Stimulated activated naive CD4-positive, alpha-beta T cell treated with Interleukin-2 at 50 U/mL for 16 hours (primary cell): ENCODE results near the gene PDE8B.

Source experiments
- DNase-seq: peaks from one replicate; lab custom pipeline; 2025; lab: John Stamatoyannopoulos, UW

The PDE8B gene

DNA sequence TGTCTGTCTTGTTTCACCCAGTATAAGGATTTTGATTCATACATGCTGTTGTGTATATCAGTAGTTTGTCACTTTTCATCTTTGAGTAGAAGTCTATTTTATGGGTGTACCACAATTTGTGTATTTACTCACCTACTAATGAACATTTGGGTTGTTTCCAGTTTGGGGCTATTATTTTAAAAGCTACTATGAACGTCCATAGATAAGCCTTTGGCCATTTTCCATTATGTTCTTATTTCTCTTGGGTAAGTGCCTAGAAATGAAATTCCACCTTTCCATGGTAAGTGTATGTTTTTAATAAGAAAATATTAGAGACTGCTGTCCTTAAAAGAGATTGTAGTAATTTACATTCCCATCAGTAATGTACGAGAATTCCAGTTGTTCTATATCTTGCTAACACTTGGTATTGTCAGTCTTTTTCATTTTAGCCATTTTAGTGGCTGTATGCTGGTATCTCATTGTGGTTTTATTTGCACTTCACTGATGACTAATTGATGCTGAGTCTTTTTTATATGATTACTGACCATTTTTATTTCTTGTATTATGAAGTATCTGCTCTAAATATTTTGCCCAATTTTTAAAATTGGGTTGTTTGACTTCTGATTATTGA, 17.9 kb upstream of the PDE8B start:
- DNase-seq = no peak

DNA sequence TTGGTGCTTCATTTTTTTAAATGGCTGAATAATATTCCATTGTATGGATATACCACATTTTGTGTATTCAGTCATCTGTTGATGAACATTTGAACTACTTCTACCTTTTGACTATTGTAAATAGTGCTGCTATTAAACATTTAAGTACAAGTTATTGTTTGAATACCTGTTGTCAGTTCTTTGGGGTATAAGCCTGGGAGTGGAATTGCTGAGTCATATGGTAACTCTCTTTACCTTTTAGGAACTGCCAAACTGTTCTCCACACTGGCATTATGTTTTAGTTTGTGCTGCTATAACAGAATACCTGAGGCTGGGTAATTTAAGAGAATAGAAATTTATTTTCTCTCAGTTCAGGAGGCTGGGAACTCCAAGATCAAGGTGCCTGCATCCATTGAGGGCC, 15.7 kb upstream of the PDE8B start:
- no peak for DNase-seq

DNA sequence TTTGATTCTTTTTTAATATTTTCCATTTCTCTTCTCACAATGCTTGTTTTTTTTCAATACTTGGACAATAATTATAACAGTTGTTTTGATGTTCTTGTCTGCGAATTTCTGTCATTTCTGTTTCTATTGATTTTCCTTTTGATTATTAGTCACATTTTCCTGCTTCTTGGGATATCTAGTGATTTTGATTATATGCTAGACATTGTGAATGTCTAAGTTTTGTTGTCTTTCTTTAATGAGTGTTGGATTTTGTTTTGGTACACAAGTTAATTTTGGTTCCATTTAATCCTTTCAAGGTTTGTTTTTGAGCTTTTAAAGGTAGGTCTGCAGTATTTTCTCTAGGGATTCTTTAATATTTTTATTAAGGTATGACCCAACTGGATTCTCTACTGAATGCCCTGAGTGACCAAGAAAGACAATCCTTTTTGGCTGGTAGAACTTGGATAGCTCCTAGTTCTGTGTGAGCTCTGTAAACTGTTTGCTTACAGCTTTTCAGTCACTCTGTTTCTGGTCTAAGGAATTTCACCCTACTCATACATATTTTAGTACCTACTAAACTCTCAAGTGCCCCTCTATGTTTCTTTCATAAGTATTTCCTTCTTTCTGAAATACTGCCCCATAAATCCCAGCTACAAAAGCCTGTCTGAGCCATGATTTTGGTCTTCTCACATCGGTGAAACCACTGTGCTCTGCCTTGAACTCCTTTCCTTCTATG, 12.5 kb upstream of the PDE8B start:
- no peak for DNase-seq

DNA sequence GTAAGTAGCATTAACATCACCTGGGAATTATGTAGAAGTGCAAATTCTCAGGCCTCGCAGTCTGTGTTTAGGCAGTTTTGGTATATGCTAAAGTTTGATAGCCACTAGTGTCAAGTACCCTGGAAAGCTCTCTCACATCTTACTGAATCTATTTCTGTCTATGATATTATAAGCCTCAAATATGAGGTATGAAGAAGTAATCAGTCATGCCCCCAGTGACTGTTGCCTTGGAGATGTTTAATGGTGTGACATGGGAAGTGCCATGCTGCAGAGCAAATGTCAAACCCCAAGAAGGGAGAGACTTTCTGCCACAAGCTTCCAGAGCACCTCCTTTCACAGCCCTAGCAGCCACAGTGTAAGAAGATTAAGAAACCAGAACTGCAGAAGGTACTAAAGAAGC, 9.8 kb upstream of the PDE8B start:
- no peak for DNase-seq

DNA sequence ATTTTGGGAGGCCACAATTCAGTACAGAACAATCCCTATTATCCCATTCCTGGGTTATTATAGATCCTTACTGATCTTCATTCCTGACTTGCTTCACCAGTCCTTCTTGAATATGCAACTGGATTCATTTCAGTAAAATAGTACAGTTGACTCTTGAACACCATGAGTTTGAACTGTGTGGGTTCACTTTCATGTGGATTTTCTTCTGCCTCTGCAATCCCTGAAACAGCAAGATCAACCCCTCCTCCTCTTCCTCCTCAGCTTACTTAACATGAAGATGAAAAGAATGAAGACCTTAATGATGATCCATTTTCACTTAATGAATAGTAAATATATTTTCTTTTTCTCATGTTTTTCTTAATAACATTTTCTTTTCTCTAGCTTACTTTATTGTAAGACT, 8.3 kb upstream of the PDE8B start:
- no peak for DNase-seq

DNA sequence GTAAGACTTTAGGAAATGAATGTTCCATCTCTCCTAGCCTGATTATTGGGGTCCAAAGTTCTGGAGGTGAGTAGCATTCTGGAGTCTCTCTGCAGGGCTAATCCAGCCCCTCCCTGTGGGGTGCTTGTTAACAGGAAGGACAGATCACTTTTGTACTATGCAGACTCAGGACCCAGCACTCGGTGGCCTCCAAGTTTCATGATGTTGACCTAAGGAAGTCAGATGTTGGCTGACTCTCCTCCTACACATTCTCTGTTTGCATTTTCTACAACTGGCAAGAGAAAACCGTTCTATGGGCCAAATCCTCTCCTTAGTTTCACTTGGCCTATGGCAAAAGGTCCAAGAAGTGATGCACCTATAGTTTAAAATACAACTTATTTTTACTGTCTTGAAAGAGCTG, 5.5 kb upstream of the PDE8B start:
- DNase-seq = no peak

DNA sequence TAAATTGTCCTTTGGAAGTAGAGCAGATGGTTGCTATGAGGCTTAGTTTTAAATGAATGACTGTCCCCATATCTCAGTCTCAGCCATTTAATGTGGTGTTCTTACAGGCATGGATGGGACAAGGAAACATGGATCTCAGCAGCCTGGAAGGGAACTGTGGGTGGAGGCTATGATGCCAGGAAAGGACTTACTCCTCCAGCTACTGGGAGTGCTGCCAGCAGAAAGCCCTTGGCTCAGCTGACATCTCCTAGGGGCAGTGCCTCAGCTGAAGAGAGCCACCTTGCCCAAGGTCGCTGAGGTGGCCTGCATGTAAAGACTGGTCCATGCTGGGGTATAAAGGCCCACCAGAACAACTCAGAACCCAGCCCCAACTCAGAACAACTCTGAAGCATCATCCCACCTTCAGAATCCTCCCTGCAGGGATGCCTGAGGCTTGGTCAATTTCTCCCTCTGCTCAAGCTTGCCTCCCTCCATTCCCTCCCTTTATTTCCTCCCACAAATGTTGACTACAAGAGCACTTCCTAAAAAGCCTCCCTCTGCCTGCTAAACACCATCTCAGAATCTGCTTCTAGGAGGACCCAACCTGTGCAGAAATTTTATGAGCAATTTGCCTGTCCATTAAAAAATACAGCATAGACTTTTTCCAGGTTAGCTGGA, 1.8 kb upstream of the PDE8B start:
- no peak for DNase-seq

DNA sequence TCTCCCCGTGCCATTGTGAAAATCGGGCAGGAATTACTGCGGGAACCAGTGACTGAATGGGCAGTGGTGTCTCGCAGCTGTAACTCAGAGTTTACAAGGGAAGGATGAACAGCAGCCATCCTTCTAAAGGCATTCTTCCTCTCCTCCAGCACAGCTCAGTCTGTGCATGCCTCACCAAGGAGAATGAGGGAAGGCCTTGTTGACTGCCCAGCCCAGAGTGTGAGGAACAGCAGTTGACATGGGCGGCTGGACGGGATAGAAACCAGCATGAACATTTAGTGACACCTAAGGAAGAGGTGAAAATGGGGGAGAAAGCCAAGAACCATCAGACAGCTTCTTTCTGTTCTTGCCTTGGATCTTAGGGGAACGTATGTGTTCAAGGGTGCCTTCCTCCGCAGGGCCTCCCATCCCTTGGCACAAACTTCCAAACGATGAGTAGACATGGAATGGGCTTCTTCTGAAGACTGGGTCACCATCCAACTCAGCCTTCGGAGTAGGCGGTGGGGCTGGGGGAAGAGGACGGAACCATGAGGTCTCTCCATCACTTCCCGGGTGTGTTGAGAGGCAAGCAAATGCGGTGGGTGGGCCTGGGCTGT, 887 bp upstream of the PDE8B start:
- DNase-seq = no peak

DNA sequence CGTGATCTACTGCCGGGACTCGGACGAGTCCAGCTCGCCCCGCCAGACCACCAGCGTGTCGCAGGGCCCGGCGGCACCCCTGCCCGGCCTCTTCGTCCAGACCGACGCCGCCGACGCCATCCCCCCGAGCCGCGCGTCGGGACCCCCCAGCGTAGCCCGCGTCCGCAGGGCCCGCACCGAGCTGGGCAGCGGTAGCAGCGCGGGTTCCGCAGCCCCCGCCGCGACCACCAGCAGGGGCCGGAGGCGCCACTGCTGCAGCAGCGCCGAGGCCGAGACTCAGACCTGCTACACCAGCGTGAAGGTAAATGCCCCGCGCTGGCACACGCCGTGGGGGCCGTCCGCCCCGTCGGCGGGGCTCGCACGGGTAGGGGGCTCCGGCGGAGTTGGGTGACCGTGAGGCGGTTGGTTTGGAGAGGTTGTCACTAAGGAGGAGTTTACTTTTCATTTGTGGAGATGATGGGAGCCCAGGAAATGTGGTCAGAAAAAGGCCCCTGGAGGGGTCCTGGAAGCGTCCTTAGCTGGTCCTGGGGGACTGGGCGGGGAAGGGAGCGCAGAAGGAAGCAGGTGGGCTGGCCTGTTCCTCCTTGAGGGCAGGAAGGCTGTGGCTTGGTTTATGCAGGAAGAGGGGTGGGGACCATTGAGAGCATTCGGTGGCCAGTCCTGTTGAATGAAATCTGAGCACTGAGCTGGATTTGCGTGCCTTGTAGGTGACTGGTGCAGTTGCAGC, 647 bp downstream of the PDE8B start:
- DNase-seq = no peak

DNA sequence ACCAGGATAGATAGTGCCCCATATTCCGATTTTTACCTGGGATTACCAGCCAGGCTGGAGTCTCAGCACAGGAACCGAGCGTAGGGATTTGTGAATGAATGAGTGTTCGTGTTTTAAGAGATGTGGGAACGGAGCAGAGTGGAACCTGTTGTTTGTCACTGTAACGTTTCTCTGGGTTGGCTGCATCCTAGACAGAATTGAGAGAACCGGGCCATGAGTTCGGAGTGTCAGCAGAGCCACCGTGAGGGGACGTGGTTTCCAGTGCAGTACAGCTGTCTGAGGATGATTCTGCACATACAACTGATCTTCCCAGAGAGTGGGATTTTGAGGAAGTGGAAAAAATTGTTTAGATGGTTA, 1.2 kb downstream of the PDE8B start:
- no peak for DNase-seq

DNA sequence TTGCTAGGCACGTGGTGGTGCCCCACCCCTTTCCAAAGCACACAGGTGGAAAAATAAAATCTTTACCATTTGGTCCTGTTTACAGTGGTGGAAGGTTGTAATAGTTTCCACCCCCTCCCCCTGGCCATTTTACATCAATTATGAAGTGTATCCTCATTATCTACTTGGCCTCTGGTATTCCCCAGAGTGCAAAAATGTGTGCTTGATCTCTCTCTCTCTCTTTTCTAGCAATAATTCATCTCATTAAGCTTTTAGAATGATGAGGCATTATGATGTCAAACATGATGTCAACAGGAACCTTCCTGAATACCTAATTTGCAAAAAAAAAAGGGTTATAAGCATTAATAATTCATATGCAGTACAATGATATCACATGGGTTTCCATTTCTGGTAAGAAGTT, 3.1 kb downstream of the PDE8B start:
- DNase-seq = no peak

DNA sequence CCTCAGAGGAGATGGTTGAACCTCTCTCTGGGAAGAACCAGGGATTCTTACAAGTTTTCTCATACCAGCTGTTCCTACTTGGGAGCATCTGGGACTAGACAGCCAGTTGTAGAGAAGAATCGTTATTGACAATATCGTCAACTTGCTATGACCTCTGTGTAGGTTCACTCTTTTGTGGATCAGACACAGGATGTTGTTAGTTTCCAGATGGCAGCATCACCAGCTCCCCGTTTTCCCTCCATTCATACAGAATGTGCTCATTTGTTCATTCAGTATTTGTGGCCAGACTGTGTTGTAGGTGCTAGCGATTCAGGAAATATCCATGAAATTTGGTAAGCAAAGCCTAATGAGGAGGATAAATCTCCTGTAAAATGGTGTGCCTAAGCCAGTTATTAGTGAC, 3.7 kb downstream of the PDE8B start:
- DNase-seq = no peak

DNA sequence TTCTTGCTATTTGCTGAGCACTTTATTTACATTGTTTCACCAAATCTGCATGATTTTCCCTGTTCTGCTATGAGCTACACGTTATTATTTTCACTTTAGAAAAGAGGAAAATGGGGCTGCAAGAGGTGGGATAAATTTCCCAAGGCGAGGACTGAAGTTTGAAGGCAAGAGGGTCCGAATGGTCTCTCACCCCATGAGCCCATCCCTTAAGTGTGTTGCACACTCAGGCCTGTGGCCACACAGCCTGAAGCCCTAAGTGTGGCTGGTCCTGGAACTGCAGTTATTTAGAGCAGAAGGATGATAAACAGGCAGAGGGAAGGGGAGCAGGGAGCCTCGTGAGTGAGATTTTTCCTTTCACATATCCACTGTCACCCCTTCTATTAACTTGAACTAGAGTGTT, 7.8 kb downstream of the PDE8B start:
- no peak for DNase-seq

DNA sequence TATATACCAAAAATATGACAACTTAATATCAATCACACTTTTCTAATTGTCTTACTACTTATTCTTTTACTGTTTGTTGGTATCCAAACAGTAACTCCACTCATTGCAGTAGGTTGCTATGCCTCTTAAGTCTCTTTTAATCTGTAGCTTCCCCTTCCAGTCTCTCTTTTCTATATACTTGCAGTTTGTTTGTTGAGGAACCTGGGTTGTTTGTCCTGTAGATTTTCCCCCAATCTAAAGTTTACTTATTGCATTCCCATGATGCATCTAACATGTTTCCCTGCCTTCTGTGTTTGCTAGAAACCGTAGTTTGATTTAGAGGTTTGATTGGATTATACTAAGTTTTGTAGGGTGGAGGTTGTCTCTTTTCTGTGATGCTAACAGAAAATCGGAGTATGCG, 10.6 kb downstream of the PDE8B start:
- DNase-seq = no peak

DNA sequence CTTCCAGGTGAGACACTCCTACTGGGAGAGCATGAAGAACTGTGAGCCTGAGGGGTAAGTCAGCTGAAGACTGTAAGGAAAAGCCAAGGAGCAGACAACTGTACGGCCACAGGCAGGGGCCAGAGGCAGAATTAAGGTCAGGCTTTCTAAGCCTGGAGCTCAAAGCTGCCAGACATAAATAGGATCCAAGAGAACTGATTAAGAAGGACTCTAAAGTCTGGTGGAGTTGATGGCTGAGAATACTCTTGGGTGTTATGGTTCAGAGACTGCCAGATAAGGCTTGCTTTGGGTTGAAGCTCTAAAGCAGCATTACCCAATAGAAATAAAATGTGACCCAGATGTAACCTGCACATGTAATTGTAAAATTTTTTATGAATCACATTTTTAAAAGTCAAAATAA, 12.2 kb downstream of the PDE8B start:
- no peak for DNase-seq

DNA sequence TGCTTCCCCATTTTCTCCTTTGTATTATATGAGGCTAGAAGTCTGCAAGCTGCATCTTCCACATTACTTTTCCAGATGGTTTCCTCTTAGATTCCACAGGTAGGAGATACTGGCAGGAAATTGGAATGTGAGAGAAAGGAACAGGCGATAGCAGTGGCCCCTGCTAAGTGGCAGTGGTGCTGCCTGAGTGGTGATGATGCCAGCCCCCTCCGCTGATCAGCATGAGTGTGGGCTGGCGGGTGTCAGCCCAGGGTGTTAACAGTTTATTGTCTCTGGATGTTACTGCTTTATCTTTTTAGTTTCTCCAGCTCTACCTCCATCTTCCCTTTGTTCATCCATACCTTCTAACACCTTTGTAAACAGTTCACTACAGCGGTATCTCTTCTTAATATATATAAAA, 13.2 kb downstream of the PDE8B start:
- DNase-seq = no peak

DNA sequence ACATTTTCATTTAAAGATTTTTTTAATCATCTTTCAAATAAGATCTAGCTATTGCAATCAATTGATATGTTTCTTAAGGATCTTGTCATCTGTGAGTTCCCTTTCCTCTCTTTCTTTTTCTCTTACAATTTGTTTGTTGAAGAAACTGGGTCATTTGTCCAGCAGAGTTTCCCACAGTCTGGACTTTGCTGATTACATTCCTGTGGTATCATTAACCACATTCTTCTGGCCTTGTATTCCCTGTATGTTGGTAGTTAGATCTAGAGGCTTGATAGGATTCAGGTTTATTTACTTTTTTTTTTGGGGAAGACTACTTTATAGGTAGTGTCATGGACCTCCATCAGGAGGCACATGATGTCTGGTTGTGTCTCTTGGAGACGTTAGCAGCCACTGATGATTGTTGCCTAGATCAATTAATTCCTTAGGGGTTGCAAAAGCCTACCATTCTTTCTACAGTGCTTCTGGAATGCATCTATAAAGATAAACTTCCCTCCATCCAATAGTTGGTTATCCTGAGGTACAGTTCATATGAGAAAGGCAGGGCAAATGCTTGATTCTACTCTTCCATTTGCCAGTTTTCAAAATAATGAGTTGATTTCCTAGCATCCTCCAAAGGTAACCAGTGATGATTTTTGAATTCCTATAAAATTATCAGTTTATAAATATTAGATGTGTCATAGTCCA, 14.3 kb downstream of the PDE8B start:
- DNase-seq = no peak

DNA sequence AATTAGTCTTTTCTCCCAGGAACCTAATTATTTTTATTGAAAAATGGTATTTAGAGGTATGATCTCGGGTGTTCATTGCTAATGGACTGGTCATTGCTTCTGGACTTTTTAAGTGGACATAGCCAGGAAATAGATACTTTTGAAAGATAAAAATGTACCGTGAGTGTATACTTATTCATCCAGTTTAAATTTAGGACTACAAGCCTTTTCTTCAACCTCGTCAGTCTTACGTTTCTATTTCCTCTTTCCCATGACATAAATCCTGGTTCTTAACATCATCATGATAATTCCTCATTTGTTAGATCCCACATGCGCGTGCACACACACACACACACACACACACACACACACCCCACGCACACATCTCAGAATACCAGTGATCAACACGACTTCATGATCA, 15.1 kb downstream of the PDE8B start:
- no peak for DNase-seq

DNA sequence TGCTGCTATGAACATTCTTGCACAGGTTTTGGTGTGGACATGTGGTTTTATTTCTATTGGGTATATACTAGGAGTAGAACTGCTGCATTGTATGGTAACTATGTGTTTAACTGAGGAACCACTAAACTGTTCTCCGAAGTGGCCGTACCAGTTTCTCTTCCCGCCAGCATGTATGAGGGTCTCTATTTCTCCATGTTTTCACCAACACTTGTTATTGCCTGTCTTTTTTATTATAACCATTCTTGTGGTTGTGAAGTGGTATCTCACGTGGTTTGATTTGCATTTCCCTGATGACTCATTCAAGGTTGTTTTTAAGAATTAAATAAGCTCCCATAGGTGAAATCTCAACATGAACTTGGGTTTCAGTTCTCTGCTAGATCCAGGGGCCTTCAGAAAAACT, 19.4 kb downstream of the PDE8B start:
- no peak for DNase-seq

DNA sequence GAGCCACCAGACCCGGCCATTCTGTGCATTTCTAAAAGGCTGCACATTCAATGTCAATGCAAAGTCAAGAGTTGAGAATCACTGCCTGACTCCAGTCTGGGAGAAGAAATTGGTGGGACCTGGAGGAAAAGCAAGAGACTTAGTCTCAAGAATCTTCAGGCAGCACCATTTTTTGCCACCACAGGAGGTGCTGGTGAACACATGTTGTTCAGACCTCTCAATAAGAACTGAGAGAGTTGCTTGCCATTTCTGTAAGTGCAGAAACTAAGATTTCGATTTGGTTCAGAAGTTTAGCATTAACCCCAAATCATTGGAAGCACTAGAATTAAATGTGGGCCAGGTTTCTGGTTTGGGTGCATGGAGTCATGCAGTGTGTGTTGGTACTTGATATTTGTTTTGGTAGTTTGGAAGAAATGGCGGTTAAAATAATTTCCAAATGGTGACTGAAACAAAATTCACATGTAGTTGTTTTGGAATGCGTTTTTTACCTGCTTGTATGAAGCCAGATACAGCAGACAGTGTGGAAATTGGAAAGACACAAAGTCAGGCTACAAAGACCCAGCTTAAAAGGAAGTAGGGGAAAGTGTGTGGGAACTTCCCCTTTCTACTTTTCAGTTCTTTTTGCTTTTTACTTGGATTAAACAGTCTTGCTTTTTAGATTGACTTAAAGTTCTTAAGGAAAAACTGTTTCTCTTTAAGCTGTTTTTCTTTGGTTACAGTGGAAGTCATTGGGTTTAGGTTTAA, 20.4 kb downstream of the PDE8B start:
- no peak for DNase-seq

DNA sequence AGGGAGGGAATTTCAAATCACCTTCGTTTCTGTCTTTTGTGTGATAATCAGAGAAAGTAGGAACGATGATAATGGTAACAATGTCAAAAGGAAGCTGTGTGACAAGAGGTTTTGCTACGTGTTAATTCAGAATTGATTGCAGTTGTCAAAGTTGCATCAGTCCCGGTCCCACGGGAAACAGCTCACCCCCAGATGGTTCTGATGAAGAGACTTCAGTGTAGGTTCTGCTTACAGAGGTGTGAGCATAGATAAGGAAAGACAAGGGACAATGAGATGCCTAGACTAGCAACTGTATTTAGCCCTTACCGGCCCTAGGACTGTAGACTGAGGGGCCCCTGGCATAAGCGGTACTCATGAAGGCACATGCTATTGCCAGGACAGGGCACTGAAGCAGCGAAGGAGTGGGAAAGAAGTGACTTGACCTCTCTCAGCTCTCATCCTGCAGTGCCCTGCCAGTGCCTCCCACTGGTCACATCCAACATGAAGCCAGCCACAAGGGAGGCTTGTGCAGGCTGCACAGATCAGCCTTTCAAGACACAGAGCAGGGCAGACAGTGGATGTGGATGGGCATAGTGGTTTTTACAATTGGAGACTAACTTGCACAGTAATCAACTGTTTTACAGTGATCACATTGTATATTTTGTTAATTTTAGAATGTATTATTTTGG, 21.1 kb downstream of the PDE8B start:
- no peak for DNase-seq
